Pancreas (tissue), 10 donors: ENCODE results near the gene DDX54. TPM values are rescaled to one million over a fixed set of nuclear protein-coding genes. Genes with fewer than 3 reads are reported as not detected.

Experiments
- ATAC-seq, 4 donors: fragments of 200-7000 bp; cut with Tn5 transposase; one replicate each; pipeline versions ENCODE4 v1.8.0 to v1.9.1; 2020; ENCODE audit warnings: mild to moderate bottlenecking in 4 of 4, moderate library complexity in 4 of 4
- DNase-seq, 6 donors: peaks; one replicate each; pipeline ENCODE4 v3.0.0-alpha.2; 2020
- FAIRE-seq: peaks from 2 replicates; lab custom pipeline; 2012; peaks lifted over from hg19 to GRCh38; lab: Jason Lieb, UNC
- H3K27ac ChIP-seq, 4 donors: fragments of 200-600 bp; sonication (generic); 1 replicate in 3 of 4; 2 replicates in 1 of 4; pipeline versions ENCODE4 v1.5.0 to v1.8.0; 2020
- H3K27me3 ChIP-seq, 4 donors: fragments of 200-600 bp; one replicate each; pipeline ENCODE4 v1.8.0; 2021
- H3K36me3 ChIP-seq, 3 donors: fragments of 200-600 bp; sonication (generic) in 1 of 3; one replicate each; pipeline versions ENCODE4 v1.5.0 to v1.8.0; 2020 to 2021
- H3K4me1 ChIP-seq, 3 donors: fragments of 200-600 bp; one replicate each; pipeline ENCODE4 v1.8.0; 2021
- H3K4me3 ChIP-seq, 4 donors: fragments of 200-600 bp; sonication (generic) in 2 of 4; one replicate each; pipeline versions ENCODE4 v1.5.0 to v1.8.0; 2020 to 2021
- H3K9me3 ChIP-seq, 4 donors: fragments of 200-600 bp; one replicate each; pipeline ENCODE4 v1.8.0; 2021
- CTCF ChIP-seq, 4 donors: fragments of 200-600 bp; sonication (generic) in 3 of 4; IDR thresholded peaks; one replicate each; pipeline versions ENCODE4 v1.5.0 to v1.8.0; 2021; ENCODE audit warnings: antibody characterized with exemption in 4 of 4
- WGBS, 2 donors: extraction: QIAGEN DNeasy Blood & Tissue Kit; methylation state at CpG; one replicate each; pipeline ENCODE4 v1.1.7; 2013; 5-methylcytosine and 5-hydroxymethylcytosine counted together
- intact Hi-C, 3 donors: fragments of 100-400 bp; cut with DNase I; formaldehyde crosslinking; loops; one replicate each; pipeline versions ENCODE4 v1.11.1 to v1.14.2; 2022
- polyA plus RNA-seq, 2 donors: library from polyadenylated mRNA; stranded (reverse); fragments of 200-250 nt; gene quantifications; one replicate each; pipeline ENCODE4 v1.2.3, GENCODE V29; 2013
- total RNA-seq, 6 donors: library from RNA; stranded (reverse); fragmentation: NEBNext Ultra II Directional in 4 of 6; extraction: Animal tissue kit (Norgen Biotek cat#: 25700) in 4 of 6; gene quantifications; one replicate each; pipeline versions ENCODE4 v1.2.1 to v1.2.4, GENCODE V29; 2021 to 2023
- donor health status: healthy with polysubstance abuse.
- donor health status: DM: no; HTN: no; CAD: no; lungs with moderate emphysema.
- donor health status: DM: no; HTN: no; CAD: no.
- donor health status: control.
- donor health status: control.
- donor health status: Bipolar disorder and iron deficiency.
- donor health status: DM: yes; HTN: yes; CAD: no.
- donor health status: DM: no; HTN: no; CAD: no.
- donor health status: DM: no; HTN: no; CAD: no.
- donor health status: DM: yes; HTN: yes; CAD: no.

DDX54 gene
- total and polyA plus RNA-seq, 8 donors = 30.0 to 71.4 (median 54.6) TPM

- ATAC-seq = no peak
- no peaks in the 10 kb centered on the region for H3K9me3 ChIP-seq
- no peak for DNase-seq
- intact Hi-C loops = no loop called here
- 81 to 86% methylated on average over 18 of the region's 18 CpGs for WGBS, 2 donors
- H3K27me3 ChIP-seq = no peaks in the 10 kb centered on the region
- peaks cover 0 to 63% (median 18%) of the 10 kb centered on the region in 3 donors for H3K36me3 ChIP-seq
- H3K4me1 ChIP-seq = peaks cover 0 to 33% (median 0%) of the 10 kb centered on the region in 3 donors
- no peak for TF ChIP-seq CTCF (IDR thresholded peaks at IDR 0.05)
- peak overlapping the region in 3 of 4 donors; percentile 22 to 72 (median 61) for H3K27ac ChIP-seq
- H3K4me3 ChIP-seq = no peak overlapping the region
- FAIRE-seq = no peak
Observed at GRCh38 chr12:113232089-113232839, 47.0 kb upstream of the DDX54 start.

GRCh38 chr12:113231235-113232088, 46.2 kb upstream of the DDX54 start:
- peaks cover 0 to 33% (median 0%) of the 10 kb centered on the region in 3 donors for H3K4me1 ChIP-seq
- H3K27me3 ChIP-seq = no peaks in the 10 kb centered on the region
- no peak for TF ChIP-seq CTCF (IDR thresholded peaks at IDR 0.05)
- peak in 1 of 6 donors; percentile 54 for DNase-seq
- ATAC-seq = peak; percentile 66 to 73 (median 71)
- FAIRE-seq = no peak
- intact Hi-C loops = no loop called here
- no peak overlapping the region for H3K4me3 ChIP-seq
- 62 to 64% methylated on average over 8 of the region's 8 CpGs for WGBS, 2 donors
- peaks cover 0 to 71% (median 18%) of the 10 kb centered on the region in 3 donors for H3K36me3 ChIP-seq
- H3K27ac ChIP-seq = peak overlapping the region in 3 of 4 donors; percentile 22 to 72 (median 61)
- no peaks in the 10 kb centered on the region for H3K9me3 ChIP-seq

- FAIRE-seq (no peak), DNase-seq (peak in 1 of 6 donors; percentile 56), ATAC-seq (peak in 1 of 4 donors; percentile 9)
- H3K4me3 ChIP-seq = no peak overlapping the region
- WGBS, 2 donors = 88 to 93% methylated on average over 15 of the region's 15 CpGs
- H3K36me3 ChIP-seq = peaks cover 0 to 71% (median 18%) of the 10 kb centered on the region in 3 donors
- H3K9me3 ChIP-seq = no peaks in the 10 kb centered on the region
- no peaks in the 10 kb centered on the region for H3K27me3 ChIP-seq
- no peak for TF ChIP-seq CTCF (IDR thresholded peaks at IDR 0.05)
- H3K4me1 ChIP-seq = peaks cover 0 to 33% (median 3%) of the 10 kb centered on the region in 3 donors
- peak overlapping the region in 2 of 4 donors; percentile 61 to 72 for H3K27ac ChIP-seq
- intact Hi-C loops = no loop called here
Observed at GRCh38 chr12:113230315-113231234, 45.3 kb upstream of the DDX54 start.

- Histone ChIP-seq H3K4me3 (no peak overlapping the region), H3K27ac (no peak overlapping the region), H3K36me3 (peaks cover 0 to 61% (median 18%) of the 10 kb centered on the region in 3 donors), H3K27me3 (no peaks in the 10 kb centered on the region), H3K9me3 (no peaks in the 10 kb centered on the region), H3K4me1 (peaks cover 7 to 42% (median 15%) of the 10 kb centered on the region in 3 donors)
- intact Hi-C loops = no loop called here
- ATAC-seq (no peak), DNase-seq (no peak), FAIRE-seq (no peak)
- 75 to 86% methylated on average over 5 of the region's 5 CpGs for WGBS, 2 donors
- TF ChIP-seq CTCF (IDR thresholded peaks at IDR 0.05) = no peak
Observed at GRCh38 chr12:113228394-113229028, 43.2 kb upstream of the DDX54 start.
